Head of caudate nucleus (tissue), 42 donors: ENCODE measurements around the gene NUP153.
"Not testable (repeated sequence)": the region's sequence is repeated elsewhere in the genome, so short reads cannot be mapped to it uniquely, and the experiment has no call there.

Source experiments
- DNase-seq, 42 donors: peaks; one replicate each; pipeline versions ENCODE4 v3.0.0 to v3.0.0-alpha.2; 2020 to 2021; ENCODE audit warnings: mixed read lengths in 7 of 42
- intact Hi-C: fragments of 100-400 bp; cut with DNase I; formaldehyde crosslinking; loops from one replicate; pipeline ENCODE4 v1.15.0; 2022

Gene NUP153

GRCh38 chr6:17585766-17586490, 120.8 kb downstream of the NUP153 start:
- no peak for DNase-seq
- intact Hi-C loops, result loop anchor here (2.0 to 10.0 kb wide), 2 partner anchors 429 to 539 kb away; partner anchors contain the start of gene NHLRC1

- peak in 25 of 42 donors; percentile 15 to 82 (median 48) for DNase-seq
These were observed 122.4 kb downstream of the NUP153 start for GRCh38 chr6:17584241-17584803.

GRCh38 chr6:17583811-17584210, 122.9 kb downstream of the NUP153 start:
- no peak for DNase-seq
- intact Hi-C loops, result loop anchor here (2.0 to 10.0 kb wide), 2 partner anchors 427 to 541 kb away; partner anchors contain the start of gene NHLRC1

More at GRCh38 chr6:17584241-17584803, 122.4 kb downstream of the NUP153 start:
- intact Hi-C loops, result loop anchor here (2.0 to 10.0 kb wide), 2 partner anchors 428 to 540 kb away; partner anchors contain the start of gene NHLRC1

GRCh38 chr6:17581282-17581681, 125.4 kb downstream of the NUP153 start:
- intact Hi-C loops, result loop anchor here (10.0 kb wide), 1 partner anchor 544 kb away; the partner anchor contains the start of gene NHLRC1
- DNase-seq, result not testable (repeated sequence)

- intact Hi-C loops, result loop anchor here (10.0 kb wide), 1 partner anchor 544 kb away; the partner anchor contains the start of gene NHLRC1
- peak in 37 of 42 donors; percentile 16 to 69 (median 37) for DNase-seq
These were observed 126.1 kb downstream of the NUP153 start for GRCh38 chr6:17580518-17581048.

- DNase-seq, result no peak
- intact Hi-C loops, result no loop called here
These were observed 129.7 kb downstream of the NUP153 start for GRCh38 chr6:17577059-17577458.

GRCh38 chr6:17574866-17575560, 131.7 kb downstream of the NUP153 start:
- DNase-seq, result no peak
- intact Hi-C loops, result no loop called here

GRCh38 chr6:17565399-17565798, 141.3 kb downstream of the NUP153 start:
- no peak for DNase-seq
- intact Hi-C loops, result no loop called here
